WERI-Rb-1 (cell line): ENCODE data around the gene AGO4.

ENCODE experiments used
- DNase-seq: peaks from one replicate; pipeline ENCODE4 v3.0.0-alpha.2; 2020
- H3K27ac ChIP-seq: fragments of 250-450 bp; sonication (Bioruptor Pico); 2 replicates; pipeline ENCODE4 v1.5.1; 2020; ENCODE audit warnings: mild to moderate bottlenecking, moderate library complexity
- H3K27me3 ChIP-seq: fragments of 250-450 bp; sonication (Bioruptor Pico); 2 replicates; pipeline ENCODE4 v1.5.1; 2021; ENCODE audit warnings: mild to moderate bottlenecking, low read depth, moderate library complexity; ENCODE audit not compliant: insufficient read depth, severe bottlenecking
- H3K36me3 ChIP-seq: fragments of 250-450 bp; sonication (Bioruptor Pico); 2 replicates; pipeline ENCODE4 v1.5.1; 2020; ENCODE audit warnings: mild to moderate bottlenecking, moderate library complexity
- H3K4me3 ChIP-seq: 2 replicates; pipeline ENCODE4 v1.5.1; 2011; ENCODE audit warnings: low read depth, mild to moderate bottlenecking, control low read depth, low read length
- H3K9me3 ChIP-seq: fragments of 250-450 bp; sonication (Bioruptor Pico); 2 replicates; pipeline ENCODE4 v1.5.1; 2021; ENCODE audit warnings: mild to moderate bottlenecking, moderate library complexity; ENCODE audit not compliant: severe bottlenecking
- TF ChIP-seq, protein P1 (sequence below): IDR thresholded peaks from 2 replicates; pipeline ENCODE4 v1.5.1; 2011; ENCODE audit warnings: low read depth, mild to moderate bottlenecking, control low read depth, inconsistent platforms, low read length

Gene AGO4

DNA sequence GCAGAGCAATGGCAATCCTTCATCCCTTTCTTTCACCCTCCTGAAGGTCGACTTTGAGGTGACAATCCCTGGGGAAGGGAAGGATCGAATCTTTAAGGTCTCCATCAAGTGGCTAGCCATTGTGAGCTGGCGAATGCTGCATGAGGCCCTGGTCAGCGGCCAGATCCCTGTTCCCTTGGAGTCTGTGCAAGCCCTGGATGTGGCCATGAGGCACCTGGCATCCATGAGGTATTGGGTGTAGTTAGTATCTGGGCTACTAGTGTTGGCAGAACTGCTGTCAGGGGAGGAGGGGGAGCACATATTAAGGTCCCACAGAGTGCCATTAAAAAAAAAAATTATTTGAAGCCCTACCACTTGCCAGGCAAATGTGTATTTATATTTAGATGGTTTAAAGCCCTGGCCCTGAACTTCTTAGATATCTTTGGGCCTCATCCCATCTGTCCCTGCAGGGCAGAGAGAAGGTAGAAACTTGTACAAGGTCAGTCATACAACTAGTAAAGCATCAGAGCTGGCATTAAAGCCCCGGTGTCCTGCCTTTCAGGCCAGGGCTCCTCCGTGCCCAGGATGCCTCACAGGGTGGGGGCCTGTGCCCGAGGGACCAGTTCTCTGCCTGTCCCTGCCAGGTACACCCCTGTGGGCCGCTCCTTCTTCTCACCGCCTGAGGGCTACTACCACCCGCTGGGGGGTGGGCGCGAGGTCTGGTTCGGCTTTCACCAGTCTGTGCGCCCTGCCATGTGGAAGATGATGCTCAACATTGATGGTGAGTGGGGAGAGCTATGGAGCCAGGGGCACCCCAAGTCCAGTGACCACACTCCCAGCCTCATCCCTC, 85.4 kb downstream of the AGO4 start:
- Histone ChIP-seq H3K36me3 (peaks cover 98% of the 10 kb centered on the region), H3K27me3 (no peaks in the 10 kb centered on the region), H3K9me3 (no peaks in the 10 kb centered on the region), H3K4me3 (no peak overlapping the region), H3K27ac (no peak overlapping the region)
- no peak for DNase-seq
- TF ChIP-seq, protein P1, sequence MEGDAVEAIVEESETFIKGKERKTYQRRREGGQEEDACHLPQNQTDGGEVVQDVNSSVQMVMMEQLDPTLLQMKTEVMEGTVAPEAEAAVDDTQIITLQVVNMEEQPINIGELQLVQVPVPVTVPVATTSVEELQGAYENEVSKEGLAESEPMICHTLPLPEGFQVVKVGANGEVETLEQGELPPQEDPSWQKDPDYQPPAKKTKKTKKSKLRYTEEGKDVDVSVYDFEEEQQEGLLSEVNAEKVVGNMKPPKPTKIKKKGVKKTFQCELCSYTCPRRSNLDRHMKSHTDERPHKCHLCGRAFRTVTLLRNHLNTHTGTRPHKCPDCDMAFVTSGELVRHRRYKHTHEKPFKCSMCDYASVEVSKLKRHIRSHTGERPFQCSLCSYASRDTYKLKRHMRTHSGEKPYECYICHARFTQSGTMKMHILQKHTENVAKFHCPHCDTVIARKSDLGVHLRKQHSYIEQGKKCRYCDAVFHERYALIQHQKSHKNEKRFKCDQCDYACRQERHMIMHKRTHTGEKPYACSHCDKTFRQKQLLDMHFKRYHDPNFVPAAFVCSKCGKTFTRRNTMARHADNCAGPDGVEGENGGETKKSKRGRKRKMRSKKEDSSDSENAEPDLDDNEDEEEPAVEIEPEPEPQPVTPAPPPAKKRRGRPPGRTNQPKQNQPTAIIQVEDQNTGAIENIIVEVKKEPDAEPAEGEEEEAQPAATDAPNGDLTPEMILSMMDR = no peak

DNA sequence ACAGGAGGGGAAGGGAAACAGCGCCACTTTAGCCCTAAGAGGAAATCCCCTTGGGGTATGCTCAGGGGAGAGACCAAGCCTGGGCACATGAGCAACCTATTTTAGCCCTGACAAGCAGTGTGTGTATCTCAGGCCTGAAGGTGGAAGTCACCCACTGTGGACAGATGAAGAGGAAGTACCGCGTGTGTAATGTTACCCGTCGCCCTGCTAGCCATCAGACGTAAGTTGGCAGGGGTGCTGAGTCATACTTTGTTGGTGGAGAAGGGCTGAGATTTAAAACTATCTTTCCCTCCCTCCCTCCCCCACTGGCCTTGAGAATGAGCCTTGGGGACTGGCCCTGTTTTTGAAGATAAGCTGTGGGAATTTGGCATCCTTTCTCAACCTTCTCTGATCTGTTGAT, 86.4 kb downstream of the AGO4 start:
- peaks cover 100% of the 10 kb centered on the region for H3K36me3 ChIP-seq
- TF ChIP-seq, protein P1 = no peak
- no peak for DNase-seq

DNA sequence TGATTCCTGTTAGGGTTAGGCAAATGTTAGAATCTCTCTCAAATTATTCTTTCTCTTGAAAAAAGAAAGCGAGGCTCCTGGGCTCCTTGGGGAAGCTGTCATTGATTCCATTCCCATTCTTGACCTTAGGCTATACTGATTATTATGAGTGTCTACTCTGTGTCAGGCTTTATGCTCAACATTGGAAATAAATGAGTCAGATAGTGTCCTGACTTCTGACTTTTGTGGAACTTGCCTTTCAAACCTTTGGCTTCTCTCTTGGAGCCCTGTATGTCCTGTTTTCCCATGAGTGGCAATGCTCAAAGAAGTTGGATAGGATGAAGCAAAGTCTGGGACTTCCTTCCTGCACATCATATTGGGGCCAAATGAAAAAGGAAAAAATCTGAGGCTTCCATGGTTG, 86.8 kb downstream of the AGO4 start:
- peaks cover 98% of the 10 kb centered on the region for H3K36me3 ChIP-seq
- TF ChIP-seq, protein P1 = no peak
- H3K4me3 ChIP-seq = no peak overlapping the region
- H3K9me3 ChIP-seq = no peaks in the 10 kb centered on the region
- H3K27ac ChIP-seq = no peak overlapping the region
- H3K27me3 ChIP-seq = no peaks in the 10 kb centered on the region
- DNase-seq = no peak

More for the DNA sequence above, 86.4 kb downstream of the AGO4 start:
- Histone ChIP-seq H3K9me3 (no peaks in the 10 kb centered on the region), H3K4me3 (no peak overlapping the region), H3K27me3 (no peaks in the 10 kb centered on the region), H3K27ac (no peak overlapping the region)

DNA sequence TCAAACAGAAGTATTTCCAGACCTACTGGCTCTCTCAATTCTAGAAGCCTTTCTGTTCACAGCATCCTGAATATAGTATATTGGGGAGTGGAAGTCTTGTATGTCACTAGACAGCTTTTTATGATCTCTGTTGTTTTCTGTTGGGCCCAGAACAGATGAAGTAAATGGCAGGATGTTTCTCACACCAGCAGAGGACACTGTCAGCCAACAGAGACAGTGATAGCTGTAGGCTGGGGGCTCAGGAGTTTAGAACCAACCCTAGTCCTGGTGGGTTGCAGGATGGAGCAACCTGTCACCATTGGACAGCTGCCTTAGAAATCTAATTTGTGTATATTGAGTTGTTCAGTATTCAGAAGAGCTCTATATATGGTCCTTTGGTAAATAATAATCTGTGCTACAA, 92.1 kb downstream of the AGO4 start:
- H3K27ac ChIP-seq = no peak overlapping the region
- H3K36me3 ChIP-seq = peaks cover 87% of the 10 kb centered on the region
- DNase-seq = no peak
- TF ChIP-seq, protein P1 = peak; percentile 44
- no peaks in the 10 kb centered on the region for H3K27me3 ChIP-seq
- no peaks in the 10 kb centered on the region for H3K9me3 ChIP-seq
- H3K4me3 ChIP-seq = no peak overlapping the region

DNA sequence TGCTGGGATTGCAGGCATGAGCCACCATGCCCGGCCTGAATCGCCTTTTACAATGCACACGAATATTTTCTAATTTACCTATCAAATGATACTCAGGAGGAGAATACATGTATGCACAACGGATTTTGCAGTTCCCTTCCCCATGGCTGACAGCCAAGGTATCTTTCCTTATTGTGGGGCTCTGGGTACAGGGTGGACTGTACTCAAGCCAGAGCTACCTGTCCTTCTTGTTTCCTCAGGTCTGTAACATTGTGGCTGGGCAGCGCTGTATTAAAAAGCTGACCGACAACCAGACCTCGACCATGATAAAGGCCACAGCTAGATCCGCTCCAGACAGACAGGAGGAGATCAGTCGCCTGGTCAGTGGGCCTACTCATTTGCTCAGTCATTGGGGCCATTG, 93.4 kb downstream of the AGO4 start:
- DNase-seq = no peak
- TF ChIP-seq, protein P1 = no peak
- H3K4me3 ChIP-seq = no peak overlapping the region
- H3K27ac ChIP-seq = no peak overlapping the region
- no peaks in the 10 kb centered on the region for H3K9me3 ChIP-seq
- no peaks in the 10 kb centered on the region for H3K27me3 ChIP-seq
- peaks cover 86% of the 10 kb centered on the region for H3K36me3 ChIP-seq

DNA sequence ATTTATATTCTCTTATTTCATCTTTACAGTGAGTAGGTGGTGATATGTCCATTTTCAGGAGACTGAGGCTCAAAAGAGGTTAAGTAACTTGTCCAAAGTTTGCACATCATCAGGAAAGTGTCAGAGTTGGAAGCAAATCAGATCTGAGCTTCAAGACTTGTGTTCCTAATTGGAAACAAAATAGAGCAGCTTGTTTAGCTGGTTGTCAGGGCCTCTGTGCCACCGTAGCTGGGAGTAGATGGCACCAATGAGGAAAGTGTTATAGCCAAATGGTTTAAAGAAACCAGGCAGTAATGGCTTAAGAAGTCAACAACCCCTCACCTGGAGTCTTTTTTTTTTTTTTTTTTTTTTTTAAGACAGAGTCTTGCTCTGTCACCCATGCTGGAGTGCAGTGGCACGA, 94.9 kb downstream of the AGO4 start:
- Histone ChIP-seq H3K27me3 (no peaks in the 10 kb centered on the region), H3K9me3 (no peaks in the 10 kb centered on the region), H3K4me3 (no peak overlapping the region), H3K27ac (no peak overlapping the region), H3K36me3 (peaks cover 86% of the 10 kb centered on the region)
- TF ChIP-seq, protein P1 = no peak
- no peak for DNase-seq
